Neural crest cell (in vitro differentiated cells): ENCODE results near the gene LEMD2. TPM values are rescaled to one million over a fixed set of nuclear protein-coding genes. Genes with fewer than 3 reads are reported as not detected.

ENCODE experiments used
- DNase-seq: peaks from one replicate; pipeline ENCODE4 v3.0.0; 2021; ENCODE audit warnings: low read depth, mixed read lengths, low spot score
- H3K27ac Mint-ChIP-seq: one replicate; pipeline ENCODE4 v1.8.0; 2021; ENCODE audit warnings: mild to moderate bottlenecking, mixed read lengths; ENCODE audit not compliant: unreplicated experiment
- H3K27me3 Mint-ChIP-seq: 2 replicates; pipeline ENCODE4 v1.8.0; 2021; ENCODE audit warnings: low read depth, mild to moderate bottlenecking, mixed read lengths
- H3K36me3 Mint-ChIP-seq: 2 replicates; pipeline ENCODE4 v1.8.0; 2021; ENCODE audit warnings: low read depth, mild to moderate bottlenecking, mixed read lengths
- H3K4me1 Mint-ChIP-seq: 2 replicates; pipeline ENCODE4 v1.8.0; 2021; ENCODE audit warnings: mixed read lengths
- H3K4me3 Mint-ChIP-seq: one replicate; pipeline ENCODE4 v1.8.0; 2021; ENCODE audit warnings: mild to moderate bottlenecking, mixed read lengths
- H3K9me3 Mint-ChIP-seq: 2 replicates; pipeline ENCODE4 v1.8.0; 2021; ENCODE audit warnings: mixed read lengths
- total RNA-seq: library from RNA; stranded (reverse); gene quantifications from 2 replicates; pipeline ENCODE4 v1.2.1, GENCODE V29; 2021
- TF ChIP-seq, protein P1 (sequence below): fragments of 200-600 bp; sonication (generic); conservative IDR thresholded peaks from 2 replicates; pipeline ENCODE4 v1.5.0; 2021; ENCODE audit warnings: antibody characterized with exemption, mild to moderate bottlenecking

LEMD2 gene
- total RNA-seq, 1 donor from 2014 or later: 63.6 TPM

DNA sequence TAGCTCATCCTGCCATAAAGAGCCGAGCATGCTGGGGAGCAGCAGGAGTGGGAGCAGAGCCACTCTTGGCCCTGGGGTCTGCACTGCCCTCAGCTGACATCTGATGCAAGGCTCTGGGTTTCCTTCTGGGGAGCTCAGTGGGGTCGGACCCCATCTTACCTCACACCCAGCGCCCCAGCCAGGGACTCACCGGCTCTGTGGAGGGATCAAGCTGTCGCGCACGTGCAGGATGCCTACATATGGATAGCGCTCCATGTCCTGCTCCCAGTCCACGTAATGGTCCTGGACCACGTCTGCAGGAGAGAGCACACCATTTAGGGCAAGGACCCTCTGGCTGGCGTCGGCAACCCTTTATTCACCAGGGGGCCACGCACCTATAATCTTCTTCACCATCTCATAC lies 12.2 kb downstream of the LEMD2 start:
- no peak for DNase-seq
- Mint-ChIP-seq H3K4me1 (peaks cover 32% of the 10 kb centered on the region), H3K27me3 (no peaks in the 10 kb centered on the region), H3K9me3 (no peaks in the 10 kb centered on the region), H3K27ac (no peak overlapping the region), H3K4me3 (no peak overlapping the region), H3K36me3 (peaks cover 22% of the 10 kb centered on the region)
- TF ChIP-seq, protein P1, sequence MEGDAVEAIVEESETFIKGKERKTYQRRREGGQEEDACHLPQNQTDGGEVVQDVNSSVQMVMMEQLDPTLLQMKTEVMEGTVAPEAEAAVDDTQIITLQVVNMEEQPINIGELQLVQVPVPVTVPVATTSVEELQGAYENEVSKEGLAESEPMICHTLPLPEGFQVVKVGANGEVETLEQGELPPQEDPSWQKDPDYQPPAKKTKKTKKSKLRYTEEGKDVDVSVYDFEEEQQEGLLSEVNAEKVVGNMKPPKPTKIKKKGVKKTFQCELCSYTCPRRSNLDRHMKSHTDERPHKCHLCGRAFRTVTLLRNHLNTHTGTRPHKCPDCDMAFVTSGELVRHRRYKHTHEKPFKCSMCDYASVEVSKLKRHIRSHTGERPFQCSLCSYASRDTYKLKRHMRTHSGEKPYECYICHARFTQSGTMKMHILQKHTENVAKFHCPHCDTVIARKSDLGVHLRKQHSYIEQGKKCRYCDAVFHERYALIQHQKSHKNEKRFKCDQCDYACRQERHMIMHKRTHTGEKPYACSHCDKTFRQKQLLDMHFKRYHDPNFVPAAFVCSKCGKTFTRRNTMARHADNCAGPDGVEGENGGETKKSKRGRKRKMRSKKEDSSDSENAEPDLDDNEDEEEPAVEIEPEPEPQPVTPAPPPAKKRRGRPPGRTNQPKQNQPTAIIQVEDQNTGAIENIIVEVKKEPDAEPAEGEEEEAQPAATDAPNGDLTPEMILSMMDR: no peak

DNA sequence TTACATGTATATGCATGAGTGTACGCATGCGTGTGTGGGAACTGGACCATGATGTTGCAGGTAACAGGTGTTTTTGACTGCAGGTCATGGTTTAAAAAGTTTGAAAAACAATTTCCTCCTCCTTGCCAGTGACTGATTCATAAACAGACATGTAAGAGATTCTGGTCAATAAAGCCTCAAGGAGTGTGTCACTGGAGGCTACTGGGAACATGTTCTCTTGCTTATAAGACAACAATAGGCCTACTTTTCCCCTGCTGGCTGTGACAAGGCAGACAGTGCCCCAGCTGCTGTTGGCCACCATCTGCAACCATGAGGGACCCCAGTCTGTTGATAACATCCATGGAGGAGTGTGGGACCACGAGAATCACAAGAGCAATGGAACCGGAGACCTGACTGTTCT lies 12.7 kb downstream of the LEMD2 start:
- Mint-ChIP-seq H3K4me3 (no peak overlapping the region), H3K4me1 (peaks cover 31% of the 10 kb centered on the region), H3K27ac (no peak overlapping the region), H3K27me3 (no peaks in the 10 kb centered on the region), H3K36me3 (peaks cover 22% of the 10 kb centered on the region), H3K9me3 (no peaks in the 10 kb centered on the region)
- TF ChIP-seq, protein P1: no peak
- DNase-seq: no peak

DNA sequence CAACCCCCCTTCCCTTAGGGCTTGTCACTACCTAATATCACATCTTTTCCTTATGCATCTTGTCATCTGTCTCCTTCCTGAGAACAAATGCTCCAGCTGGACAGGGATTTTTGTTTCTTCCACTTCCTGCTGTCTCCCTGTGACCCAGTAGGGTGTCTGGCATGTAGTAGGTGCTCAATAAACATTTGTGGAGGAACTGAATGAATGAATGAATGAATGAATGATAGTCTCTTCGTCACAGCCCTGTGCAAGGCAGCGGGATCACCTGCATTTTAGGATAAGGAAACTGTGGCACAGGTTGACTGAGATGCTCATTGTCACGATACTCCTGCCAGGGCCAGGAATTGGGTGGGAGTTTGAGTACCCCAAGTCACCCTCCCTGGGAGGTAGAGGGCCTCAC lies 14.2 kb downstream of the LEMD2 start:
- TF ChIP-seq, protein P1: no peak
- Mint-ChIP-seq H3K4me1 (peaks cover 25% of the 10 kb centered on the region), H3K9me3 (no peaks in the 10 kb centered on the region), H3K27ac (peak overlapping the region; percentile 67), H3K36me3 (peaks cover 14% of the 10 kb centered on the region), H3K4me3 (no peak overlapping the region), H3K27me3 (no peaks in the 10 kb centered on the region)
- DNase-seq: no peak

DNA sequence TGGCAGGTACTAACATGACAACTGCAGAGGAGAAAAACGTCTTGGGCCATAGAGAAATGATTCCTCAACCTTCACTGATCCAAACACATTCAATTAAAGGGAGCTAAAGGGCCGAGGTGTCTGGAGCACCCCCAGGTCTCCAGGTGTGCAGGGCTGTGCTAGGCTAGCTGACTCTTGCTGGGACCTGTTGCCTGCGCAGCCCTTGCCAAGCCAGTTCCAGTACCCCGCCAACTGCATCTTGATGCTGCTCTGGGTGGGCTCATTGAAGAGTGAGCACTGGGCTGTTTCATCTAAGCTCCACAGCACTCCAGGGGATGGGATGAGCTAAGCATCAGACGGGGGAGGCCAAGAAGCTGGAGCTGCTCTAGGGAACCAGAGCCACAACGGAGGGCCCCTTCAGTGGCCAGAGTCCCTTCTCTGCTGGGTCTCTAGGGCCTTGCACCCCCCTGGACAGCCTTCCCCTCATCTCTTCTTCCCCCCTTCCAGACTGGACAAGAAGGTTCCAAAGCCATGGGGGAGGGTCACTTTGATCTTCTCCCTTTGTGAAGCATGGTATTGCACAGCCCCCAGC lies 15.9 kb downstream of the LEMD2 start:
- Mint-ChIP-seq H3K9me3 (no peaks in the 10 kb centered on the region), H3K4me1 (peaks cover 24% of the 10 kb centered on the region), H3K27me3 (peaks cover 5% of the 10 kb centered on the region), H3K4me3 (no peak overlapping the region), H3K36me3 (peaks cover 14% of the 10 kb centered on the region), H3K27ac (peak overlapping the region; percentile 67)
- no peak for DNase-seq
- TF ChIP-seq, protein P1: no peak

DNA sequence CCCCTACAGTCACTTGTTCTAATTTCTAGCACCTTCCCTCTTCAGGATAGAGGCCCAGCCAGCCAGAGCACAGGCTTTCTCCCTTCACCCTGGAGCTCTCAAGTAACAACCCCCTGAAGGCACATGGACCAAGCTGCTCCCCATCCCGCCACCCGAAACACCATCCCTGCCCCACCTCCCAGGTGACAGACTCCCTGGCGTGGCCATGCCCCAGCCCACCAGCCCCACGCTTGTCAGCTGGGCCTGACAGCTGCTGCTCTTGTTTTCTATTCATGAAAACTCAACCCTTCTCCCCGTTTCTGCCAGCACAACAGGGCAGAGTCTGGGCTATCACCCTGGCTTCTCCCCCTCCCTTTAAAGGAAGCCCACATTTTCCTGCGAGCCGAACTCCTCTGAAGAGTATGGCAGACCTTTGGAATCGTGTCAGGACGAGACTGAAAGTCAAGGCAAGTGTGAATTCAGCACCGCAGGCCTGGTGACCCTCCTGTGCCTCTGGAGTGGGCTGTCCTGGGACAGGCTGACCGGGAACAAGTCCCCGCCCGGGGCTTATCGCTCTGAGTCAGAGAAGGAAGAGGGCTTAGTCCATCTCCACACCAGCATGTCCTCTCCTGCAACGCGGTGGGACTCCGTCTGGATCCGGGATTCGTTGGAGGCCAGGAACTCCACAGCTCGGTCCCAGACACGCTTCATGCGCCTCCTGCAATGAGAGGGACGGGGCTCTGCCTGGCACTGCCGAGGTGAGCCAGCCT lies 16.7 kb downstream of the LEMD2 start:
- Mint-ChIP-seq H3K36me3 (peaks cover 13% of the 10 kb centered on the region), H3K4me1 (peaks cover 24% of the 10 kb centered on the region), H3K27ac (no peak overlapping the region), H3K4me3 (no peak overlapping the region), H3K27me3 (peaks cover 5% of the 10 kb centered on the region), H3K9me3 (no peaks in the 10 kb centered on the region)
- TF ChIP-seq, protein P1: no peak
- no peak for DNase-seq
